Psoas muscle (tissue), 8 donors: ENCODE measurements around the gene ARHGEF37. TPM values are rescaled to one million over a fixed set of nuclear protein-coding genes. Genes with fewer than 3 reads are reported as not detected.
"Not testable (repeated sequence)": the region's sequence is repeated elsewhere in the genome, so short reads cannot be mapped to it uniquely, and the experiment has no call there.

Experiments
- ATAC-seq, 4 donors: fragments of 200-7000 bp; cut with Tn5 transposase; one replicate each; pipeline ENCODE4 v1.9.1; 2020; ENCODE audit warnings: moderate library complexity in 3 of 4, mild to moderate bottlenecking in 2 of 4
- DNase-seq, 2 donors: peaks; one replicate each; pipeline ENCODE4 v3.0.0-alpha.2; 2020
- H3K27ac ChIP-seq: fragments of 200-600 bp; one replicate; pipeline ENCODE4 v1.8.0; 2022
- H3K27me3 ChIP-seq, 3 donors: fragments of 200-600 bp in 1 of 3; one replicate each; pipeline versions ENCODE4 v1.6.1 to v1.8.0; 2013 to 2022; ENCODE audit warnings: low read length in 2 of 3, mild to moderate bottlenecking in 2 of 3, moderate library complexity in 1 of 3; ENCODE audit not compliant: insufficient read depth in 3 of 3
- H3K36me3 ChIP-seq, 2 donors: fragments of 200-600 bp in 1 of 2; one replicate each; pipeline versions ENCODE4 v1.6.1 to v1.8.0; 2013 to 2022; ENCODE audit warnings: low read depth in 1 of 2, mild to moderate bottlenecking in 1 of 2, moderate library complexity in 1 of 2; ENCODE audit not compliant: insufficient read depth in 1 of 2
- H3K4me1 ChIP-seq: fragments of 200-600 bp; one replicate; pipeline ENCODE4 v1.8.0; 2022
- H3K4me3 ChIP-seq: fragments of 200-600 bp; one replicate; pipeline ENCODE4 v1.8.0; 2022; ENCODE audit warnings: mild to moderate bottlenecking
- H3K9me3 ChIP-seq: fragments of 200-600 bp; one replicate; pipeline ENCODE4 v1.8.0; 2022
- WGBS, 3 donors: extraction: QIAGEN DNeasy Blood & Tissue Kit; methylation state at CpG; one replicate each; pipeline versions ENCODE4 v1.1.6 to v1.1.7; 2013; 5-methylcytosine and 5-hydroxymethylcytosine counted together
- intact Hi-C, 2 donors: fragments of 100-400 bp; cut with DNase I; formaldehyde crosslinking; loops; one replicate each; pipeline versions ENCODE4 v1.11.0 to v1.14.2; 2022
- polyA plus RNA-seq, 3 donors: library from polyadenylated mRNA; stranded (reverse); fragments of 200-250 nt; gene quantifications; one replicate each; pipeline ENCODE4 v1.2.3, GENCODE V29; 2013
- total RNA-seq, 4 donors: library from RNA; stranded (reverse); fragmentation: NEBNext Ultra II Directional in 2 of 4; extraction: Animal tissue kit (Norgen Biotek cat#: 25700) in 2 of 4; gene quantifications; one replicate each; pipeline versions ENCODE4 v1.2.1 to v1.2.4, GENCODE V29; 2021 to 2023
- TF ChIP-seq, protein P1 (sequence below): fragments of 200-600 bp; IDR thresholded peaks from one replicate; pipeline ENCODE4 v1.8.0; 2022; ENCODE audit warnings: antibody characterized with exemption
- donor health status: healthy with polysubstance abuse.
- donor health status: DM: no; HTN: no; CAD: no; lungs with moderate emphysema.
- donor health status: Bipolar disorder and iron deficiency.
- donor health status: healthy.
- donor health status: DM: yes; HTN: yes; CAD: no.
- donor health status: DM: no; HTN: no; CAD: no.
- donor health status: DM: no; HTN: no; CAD: no.
- donor health status: DM: yes; HTN: yes; CAD: no.

ARHGEF37 gene
- total and polyA plus RNA-seq, 7 donors, result 2.3 to 29.3 (median 13.4) TPM

DNA sequence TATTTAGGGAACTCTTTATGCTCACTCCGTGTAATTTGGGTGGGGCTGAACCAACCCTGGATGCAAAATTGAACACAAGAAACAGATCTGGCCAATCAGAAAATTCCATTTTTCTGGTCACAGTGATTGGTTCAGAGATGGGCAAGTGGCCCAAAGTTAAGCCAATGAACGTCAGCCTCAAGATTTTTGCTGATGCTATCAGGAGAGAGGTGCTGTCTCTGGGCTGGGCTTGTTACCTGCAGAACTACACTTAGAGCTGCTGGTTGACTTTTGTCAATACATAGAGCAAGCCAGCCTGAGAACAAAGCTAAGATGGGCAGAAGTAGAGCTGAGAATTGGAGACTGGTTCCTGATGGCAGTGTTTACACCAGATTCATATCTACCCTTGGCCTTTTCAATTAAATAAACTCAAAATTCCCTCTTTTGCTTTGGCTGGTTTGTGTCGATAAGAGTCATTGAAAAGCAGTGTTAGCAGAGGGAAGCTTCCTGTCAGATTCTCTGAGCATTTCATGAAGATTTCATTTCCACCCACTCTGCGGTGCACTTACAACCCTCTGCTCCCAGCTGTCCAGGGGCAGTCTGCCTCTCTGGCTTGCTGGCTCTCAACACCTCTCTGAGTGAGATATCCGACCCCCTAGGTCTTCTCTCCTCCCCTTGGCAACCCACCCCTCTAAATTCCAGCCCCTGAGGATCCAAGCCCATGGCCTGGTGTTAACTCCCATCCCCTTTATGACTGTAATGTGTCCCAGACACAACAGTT is 84.3 kb downstream of the ARHGEF37 start:
- H3K27ac ChIP-seq, result peak overlapping the region; percentile 19

DNA sequence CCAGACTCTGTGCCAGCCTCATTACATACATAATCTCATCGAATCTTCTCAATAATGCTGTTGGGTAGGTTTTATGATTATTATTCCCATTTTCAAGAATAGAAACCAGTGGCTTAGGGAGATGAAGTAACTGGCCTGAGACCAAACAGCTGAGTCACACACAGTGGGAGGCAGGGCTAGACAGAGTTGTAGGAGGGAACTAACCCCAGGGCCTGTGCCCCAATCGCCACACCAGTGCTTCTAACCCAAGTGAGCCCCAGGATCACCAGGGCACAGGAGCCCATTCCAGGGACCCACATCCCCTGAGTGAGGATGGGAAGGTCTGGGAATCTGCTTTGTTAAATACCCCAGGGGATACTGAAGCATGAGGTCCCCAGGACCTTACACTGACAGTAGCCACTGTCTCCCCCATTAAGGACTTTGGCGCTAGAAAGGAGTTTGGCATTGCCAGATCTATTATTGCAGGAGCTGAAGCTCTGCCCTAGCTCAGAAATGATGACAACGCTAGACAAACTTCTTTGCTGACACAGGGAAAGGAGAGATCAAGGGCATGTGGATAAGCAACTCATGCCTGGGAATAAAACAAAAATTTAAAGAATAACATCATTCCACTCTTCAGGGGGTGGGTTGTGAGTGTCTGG is 85.0 kb downstream of the ARHGEF37 start:
- H3K27me3 ChIP-seq, result no peaks in the 10 kb centered on the region
- 53 to 62% (median 57%) methylated on average over 4 of the region's 4 CpGs for WGBS, 3 donors
- no peaks in the 10 kb centered on the region for H3K9me3 ChIP-seq
- intact Hi-C loops, result loop anchor here (2.0 kb wide), 1 partner anchor 162 kb away; no protein-coding TSS in a partner anchor
- no peak for DNase-seq
- H3K36me3 ChIP-seq, result no peaks in the 10 kb centered on the region
- peak; percentile 57 to 81 (median 69) for ATAC-seq
- H3K4me3 ChIP-seq, result no peak overlapping the region
- TF ChIP-seq, protein P1, sequence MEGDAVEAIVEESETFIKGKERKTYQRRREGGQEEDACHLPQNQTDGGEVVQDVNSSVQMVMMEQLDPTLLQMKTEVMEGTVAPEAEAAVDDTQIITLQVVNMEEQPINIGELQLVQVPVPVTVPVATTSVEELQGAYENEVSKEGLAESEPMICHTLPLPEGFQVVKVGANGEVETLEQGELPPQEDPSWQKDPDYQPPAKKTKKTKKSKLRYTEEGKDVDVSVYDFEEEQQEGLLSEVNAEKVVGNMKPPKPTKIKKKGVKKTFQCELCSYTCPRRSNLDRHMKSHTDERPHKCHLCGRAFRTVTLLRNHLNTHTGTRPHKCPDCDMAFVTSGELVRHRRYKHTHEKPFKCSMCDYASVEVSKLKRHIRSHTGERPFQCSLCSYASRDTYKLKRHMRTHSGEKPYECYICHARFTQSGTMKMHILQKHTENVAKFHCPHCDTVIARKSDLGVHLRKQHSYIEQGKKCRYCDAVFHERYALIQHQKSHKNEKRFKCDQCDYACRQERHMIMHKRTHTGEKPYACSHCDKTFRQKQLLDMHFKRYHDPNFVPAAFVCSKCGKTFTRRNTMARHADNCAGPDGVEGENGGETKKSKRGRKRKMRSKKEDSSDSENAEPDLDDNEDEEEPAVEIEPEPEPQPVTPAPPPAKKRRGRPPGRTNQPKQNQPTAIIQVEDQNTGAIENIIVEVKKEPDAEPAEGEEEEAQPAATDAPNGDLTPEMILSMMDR, result no peak
- H3K27ac ChIP-seq, result peak overlapping the region; percentile 19
- peaks cover 32% of the 10 kb centered on the region for H3K4me1 ChIP-seq

More for the DNA sequence above, 84.3 kb downstream of the ARHGEF37 start:
- intact Hi-C loops, result loop anchor here (2.0 kb wide), 1 partner anchor 163 kb away; no protein-coding TSS in a partner anchor
- no peaks in the 10 kb centered on the region for H3K27me3 ChIP-seq
- H3K4me3 ChIP-seq, result no peak overlapping the region
- DNase-seq (no peak), ATAC-seq (peak in 1 of 4 donors; percentile 12)
- 59 to 67% (median 63%) methylated on average over 5 of the region's 5 CpGs for WGBS, 3 donors
- H3K4me1 ChIP-seq, result peaks cover 32% of the 10 kb centered on the region
- TF ChIP-seq, protein P1, result no peak
- H3K36me3 ChIP-seq, result no peaks in the 10 kb centered on the region
- H3K9me3 ChIP-seq, result no peaks in the 10 kb centered on the region

DNA sequence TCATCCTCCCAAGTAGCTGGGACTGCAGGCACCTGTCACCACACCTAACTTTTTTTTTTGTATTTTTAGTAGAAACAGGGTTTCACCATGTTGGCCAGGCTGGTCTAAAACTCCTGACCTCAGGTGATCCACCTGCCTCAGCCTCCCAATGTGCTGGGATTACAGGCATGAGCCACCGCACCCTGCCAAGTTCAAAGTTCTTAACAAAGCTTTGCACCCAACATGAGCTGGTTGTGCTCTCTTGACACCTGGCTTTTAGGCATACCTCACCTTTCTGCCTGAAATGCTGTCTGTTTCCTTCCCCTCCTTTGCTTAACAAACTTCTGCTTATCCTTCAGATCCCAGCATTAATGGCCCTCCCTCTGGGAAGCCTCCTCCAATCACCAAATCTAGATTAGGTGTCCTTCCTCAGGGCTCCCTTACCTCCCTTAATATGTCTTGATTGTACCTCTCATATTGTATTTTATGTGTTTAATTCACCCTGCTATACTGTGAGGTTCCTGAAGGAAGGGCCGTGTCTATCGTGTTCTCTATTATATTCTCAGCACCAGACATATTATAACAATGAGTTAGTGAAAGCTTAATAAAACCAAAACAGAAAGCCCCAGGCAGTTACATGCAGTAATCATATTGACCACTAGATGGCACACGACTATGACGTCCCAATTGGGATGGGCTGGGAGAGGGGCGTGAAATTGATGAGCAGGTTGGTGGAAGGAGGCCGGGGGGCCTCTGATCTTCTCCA is 86.0 kb downstream of the ARHGEF37 start:
- 26 to 31% (median 28%) methylated on average over 7 of the region's 7 CpGs for WGBS, 3 donors
- Histone ChIP-seq H3K27ac (no peak overlapping the region), H3K27me3 (no peaks in the 10 kb centered on the region), H3K9me3 (no peaks in the 10 kb centered on the region), H3K4me1 (peaks cover 32% of the 10 kb centered on the region), H3K36me3 (no peaks in the 10 kb centered on the region), H3K4me3 (no peak overlapping the region)
- no peak for DNase-seq
- ATAC-seq, result peak; percentile 54 to 72 (median 67)
- intact Hi-C loops, result loop anchor here (2.0 kb wide), 1 partner anchor 162 kb away; no protein-coding TSS in a partner anchor
- TF ChIP-seq, protein P1, result peak; percentile 83

DNA sequence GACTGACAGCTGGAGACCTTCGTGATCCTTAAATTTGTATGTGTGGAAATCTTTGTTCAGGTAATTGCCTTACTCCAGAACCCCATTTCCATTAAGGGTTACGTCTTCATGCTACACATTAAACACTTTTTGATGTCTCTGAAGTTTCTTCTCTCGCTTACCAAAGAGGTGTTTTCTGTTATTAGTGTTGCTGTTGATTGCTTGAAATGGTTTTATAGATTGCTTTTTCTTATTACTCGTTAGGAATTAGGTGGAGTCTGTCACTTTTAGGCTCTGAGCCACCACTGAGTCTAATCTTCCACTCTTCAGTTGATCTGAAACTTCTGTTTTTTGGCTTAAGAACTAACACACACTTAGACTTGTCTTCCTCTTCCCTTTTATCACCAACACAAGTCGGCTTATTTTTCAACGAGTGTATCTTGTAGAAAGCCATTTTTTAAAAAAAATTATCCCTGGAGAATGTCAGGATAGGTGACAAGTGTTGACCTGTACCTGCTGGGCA is 86.6 kb downstream of the ARHGEF37 start:
- 65 to 72% (median 66%) methylated on average over 6 of the region's 6 CpGs for WGBS, 3 donors
- H3K27ac ChIP-seq, result no peak overlapping the region
- H3K4me3 ChIP-seq, result no peak overlapping the region
- TF ChIP-seq, protein P1, result no peak
- intact Hi-C loops, result loop anchor here (2.0 kb wide), 1 partner anchor 161 kb away; no protein-coding TSS in a partner anchor
- no peaks in the 10 kb centered on the region for H3K27me3 ChIP-seq
- peaks cover 32% of the 10 kb centered on the region for H3K4me1 ChIP-seq
- no peak for ATAC-seq
- no peak for DNase-seq
- no peaks in the 10 kb centered on the region for H3K9me3 ChIP-seq
- no peaks in the 10 kb centered on the region for H3K36me3 ChIP-seq

DNA sequence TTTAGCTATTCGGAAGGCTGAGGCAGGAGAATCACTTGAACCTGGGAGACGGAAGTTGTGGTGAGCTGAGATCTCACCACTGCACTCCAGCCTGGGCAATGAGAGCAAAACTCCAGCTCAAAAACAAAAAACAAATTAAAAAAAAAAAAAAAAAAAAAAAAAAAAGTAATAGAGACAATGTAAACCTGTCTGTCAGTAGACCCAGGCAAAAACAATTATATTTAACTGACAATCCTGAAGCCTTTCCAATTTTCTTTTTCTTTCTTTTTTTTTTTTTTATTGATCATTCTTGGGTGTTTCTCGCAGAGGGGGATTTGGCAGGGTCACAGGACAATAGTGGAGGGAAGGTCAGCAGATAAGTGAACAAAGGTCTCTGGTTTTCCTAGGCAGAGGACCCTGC is 88.0 kb downstream of the ARHGEF37 start:
- intact Hi-C loops, H3K4me3 ChIP-seq, H3K9me3 ChIP-seq, DNase-seq, H3K36me3 ChIP-seq, H3K27ac ChIP-seq, ATAC-seq, H3K27me3 ChIP-seq: not testable (repeated sequence)
- H3K4me1 ChIP-seq, result peaks cover 22% of the 10 kb centered on the region
- WGBS, 3 donors, result 89 to 100% (median 100%) methylated on average over 1 to 2 of the region's 3 CpGs
